H9 (cell line): ENCODE data around the gene ARHGEF38. TPM values are rescaled to one million over a fixed set of nuclear protein-coding genes. Genes with fewer than 3 reads are reported as not detected.

ENCODE experiments used
- DNase-seq: peaks from one replicate; pipeline ENCODE4 v3.0.0-alpha.2; 2017
- H2AFZ ChIP-seq: one replicate; pipeline ENCODE4 v1.6.1; 2013; ENCODE audit warnings: mild to moderate bottlenecking, low read length, control low read depth, moderate library complexity
- H2AK5ac ChIP-seq: 2 replicates; pipeline ENCODE4 v1.6.1; 2013; ENCODE audit warnings: low read length, control low read depth, mixed read lengths; ENCODE audit not compliant: insufficient read length
- H2BK120ac ChIP-seq: one replicate; pipeline ENCODE4 v1.6.1; 2013; ENCODE audit warnings: low read depth, mild to moderate bottlenecking, low read length, control low read depth, inconsistent platforms; ENCODE audit not compliant: poor library complexity, severe bottlenecking
- H2BK12ac ChIP-seq: 2 replicates; pipeline ENCODE4 v1.6.1; 2013; ENCODE audit warnings: low read length, control low read depth, mixed read lengths, low read depth; ENCODE audit not compliant: insufficient read length
- H2BK15ac ChIP-seq: 2 replicates; pipeline ENCODE4 v1.6.1; 2013; ENCODE audit warnings: low read depth, low read length, control low read depth
- H2BK20ac ChIP-seq: one replicate; pipeline ENCODE4 v1.6.1; 2013; ENCODE audit warnings: low read depth, mild to moderate bottlenecking, low read length, control low read depth, inconsistent platforms; ENCODE audit not compliant: poor library complexity, severe bottlenecking
- H2BK5ac ChIP-seq: 2 replicates; pipeline ENCODE4 v1.6.1; 2013; ENCODE audit warnings: low read length, control low read depth, mixed read lengths; ENCODE audit not compliant: insufficient read length
- H3K14ac ChIP-seq: 2 replicates; pipeline ENCODE4 v1.6.1; 2013; ENCODE audit warnings: low read length, control low read depth; ENCODE audit not compliant: insufficient read depth
- H3K18ac ChIP-seq: 2 replicates; pipeline ENCODE4 v1.6.1; 2013; ENCODE audit warnings: low read depth, mild to moderate bottlenecking, mixed read lengths, low read length, control low read depth; ENCODE audit not compliant: insufficient read length
- H3K23ac ChIP-seq: 2 replicates; pipeline ENCODE4 v1.6.1; 2013; ENCODE audit warnings: low read length, control low read depth, mixed read lengths, low read depth; ENCODE audit not compliant: insufficient read length
- H3K23me2 ChIP-seq: 2 replicates; pipeline ENCODE4 v1.6.1; 2013; ENCODE audit warnings: low read depth, mild to moderate bottlenecking, mixed read lengths, low read length, control low read depth; ENCODE audit not compliant: insufficient read length, poor library complexity, severe bottlenecking
- H3K27ac ChIP-seq: 2 replicates; pipeline ENCODE4 v1.5.1; 2013; ENCODE audit warnings: low read length, control low read depth, mixed read lengths, low read depth; ENCODE audit not compliant: insufficient read length
- H3K27me3 ChIP-seq: 2 replicates; pipeline ENCODE4 v1.6.1; 2013; ENCODE audit warnings: low read length, control low read depth, inconsistent platforms; ENCODE audit not compliant: insufficient read depth
- H3K4ac ChIP-seq: 2 replicates; pipeline ENCODE4 v1.6.1; 2013; ENCODE audit warnings: low read depth, mild to moderate bottlenecking, control low read depth, inconsistent platforms, low read length, moderate library complexity
- H3K4me1 ChIP-seq: 2 replicates; pipeline ENCODE4 v1.6.1; 2013; ENCODE audit warnings: low read length, control low read depth, inconsistent platforms; ENCODE audit not compliant: insufficient read depth
- H3K4me2 ChIP-seq: 2 replicates; pipeline ENCODE4 v1.6.1; 2013; ENCODE audit warnings: low read length, control low read depth, mixed read lengths; ENCODE audit not compliant: insufficient read length, insufficient read depth
- H3K56ac ChIP-seq: 2 replicates; pipeline ENCODE4 v1.6.1; 2013; ENCODE audit warnings: low read depth, mild to moderate bottlenecking, mixed read lengths, low read length, control low read depth; ENCODE audit not compliant: insufficient read length
- H3K79me1 ChIP-seq: 2 replicates; pipeline ENCODE4 v1.6.1; 2013; ENCODE audit warnings: low read depth, mild to moderate bottlenecking, moderate library complexity, low read length, control low read depth, inconsistent platforms; ENCODE audit not compliant: insufficient read depth, poor library complexity, severe bottlenecking
- H3K79me2 ChIP-seq: 2 replicates; pipeline ENCODE4 v1.6.1; 2013; ENCODE audit warnings: low read length, control low read depth, inconsistent platforms; ENCODE audit not compliant: insufficient read depth
- H3K9ac ChIP-seq: 2 replicates; pipeline ENCODE4 v1.6.1; 2013; ENCODE audit warnings: low read length, control low read depth, mixed read lengths; ENCODE audit not compliant: insufficient read length; ENCODE audit errors: extremely low read depth
- H3K9me3 ChIP-seq: one replicate; pipeline ENCODE4 v1.6.1; 2013; ENCODE audit warnings: low read depth, low read length, inconsistent platforms; ENCODE audit not compliant: control insufficient read depth
- H3T11ph ChIP-seq: one replicate; pipeline ENCODE4 v1.6.1; 2013; ENCODE audit warnings: mild to moderate bottlenecking, low read length, control low read depth, inconsistent platforms
- H4K20me1 ChIP-seq: one replicate; pipeline ENCODE4 v1.6.1; 2013; ENCODE audit not compliant: control insufficient read depth, insufficient read length, insufficient read depth
- H4K5ac ChIP-seq: 2 replicates; pipeline ENCODE4 v1.6.1; 2013; ENCODE audit warnings: low read depth, mild to moderate bottlenecking, mixed read lengths, low read length, control low read depth; ENCODE audit not compliant: insufficient read length
- H4K8ac ChIP-seq: replicated peaks from 2 replicates; pipeline ENCODE4 v1.6.1; 2013; ENCODE audit warnings: low read length, control low read depth, mixed read lengths, low read depth; ENCODE audit not compliant: insufficient read length
- H4K91ac ChIP-seq: 2 replicates; pipeline ENCODE4 v1.6.1; 2013; ENCODE audit warnings: low read depth, mild to moderate bottlenecking, moderate library complexity, mixed read lengths, low read length, control low read depth; ENCODE audit not compliant: insufficient read length
- H3K27ac Mint-ChIP-seq, 3 experiments: 2 replicates in 2 of 3; 3 replicates in 1 of 3; pipeline ENCODE4 v1.8.0; 2020 to 2021; ENCODE audit warnings: mixed read lengths in 3 of 3, mild to moderate bottlenecking in 1 of 3, moderate library complexity in 1 of 3
- H3K27me3 Mint-ChIP-seq: 2 replicates; pipeline ENCODE4 v1.8.0; 2021; ENCODE audit warnings: low read depth, mild to moderate bottlenecking, moderate library complexity, mixed read lengths
- H3K36me3 Mint-ChIP-seq, 3 experiments: 2 replicates in 2 of 3; 3 replicates in 1 of 3; pipeline ENCODE4 v1.8.0; 2020 to 2021; ENCODE audit warnings: low read depth in 3 of 3, mixed read lengths in 3 of 3; ENCODE audit not compliant: insufficient read depth in 1 of 3
- H3K4me1 Mint-ChIP-seq, 2 experiments: 2 replicates each; pipeline ENCODE4 v1.8.0; 2020; ENCODE audit warnings: mixed read lengths in 2 of 2
- H3K4me3 Mint-ChIP-seq, 2 experiments: 2 replicates in 1 of 2; 3 replicates in 1 of 2; pipeline ENCODE4 v1.8.0; 2020 to 2021; ENCODE audit warnings: mild to moderate bottlenecking in 2 of 2, mixed read lengths in 2 of 2, moderate library complexity in 1 of 2
- H3K9me3 Mint-ChIP-seq, 2 experiments: 2 replicates in 1 of 2; 3 replicates in 1 of 2; pipeline ENCODE4 v1.8.0; 2020; ENCODE audit warnings: mild to moderate bottlenecking in 2 of 2, mixed read lengths in 2 of 2, moderate library complexity in 1 of 2
- CTCF ChIP-seq: fragments of 200-600 bp; sonication (generic); conservative IDR thresholded peaks from 3 replicates; pipeline ENCODE4 v1.8.0; 2021; ENCODE audit warnings: antibody characterized with exemption, mild to moderate bottlenecking
- WGBS: extraction: QIAGEN DNeasy Blood & Tissue Kit; methylation state at CpG from one replicate; pipeline ENCODE4 v1.1.7; 2013; ENCODE audit warnings: missing lambda C conversion rate, low lambda C conversion rate, mixed read lengths; ENCODE audit not compliant: insufficient read length; ENCODE audit errors: extremely low coverage; 5-methylcytosine and 5-hydroxymethylcytosine counted together
- total RNA-seq: library from RNA; stranded (reverse); gene quantifications from 2 replicates; pipeline ENCODE4 v1.2.1, GENCODE V29; 2021

Gene ARHGEF38
- total RNA-seq, 1 experiment from 2014 or later: not detected

GRCh38 chr4:105587841-105588240, 35.4 kb downstream of the ARHGEF38 start:
- H2BK12ac ChIP-seq: no peak overlapping the region
- peaks cover 62% of the 10 kb centered on the region for H3K27me3 Mint-ChIP-seq
- H3K9me3 ChIP-seq: no peaks in the 10 kb centered on the region
- no peak overlapping the region for H3K4me3 Mint-ChIP-seq
- no peak overlapping the region for H3K27ac ChIP-seq
- H2BK15ac ChIP-seq: no peak overlapping the region
- H3T11ph ChIP-seq: no peak overlapping the region
- peaks cover 0 to 6% of the 10 kb centered on the region in 2 experiments; a peak in 1 of 4 replicates for H3K4me1 Mint-ChIP-seq
- H3K27me3 ChIP-seq: no peaks in the 10 kb centered on the region
- H3K27ac Mint-ChIP-seq: no peak overlapping the region
- TF ChIP-seq CTCF: no peak
- H3K56ac ChIP-seq: no peak overlapping the region
- H2AFZ ChIP-seq: no peak overlapping the region
- no peak overlapping the region for H3K18ac ChIP-seq
- H3K23ac ChIP-seq: no peak overlapping the region
- no peak overlapping the region for H4K5ac ChIP-seq
- WGBS: no CpG with 5 or more reads among the region's 2 CpGs
- H4K20me1 ChIP-seq: no peaks in the 10 kb centered on the region
- no peak overlapping the region for H3K4me2 ChIP-seq
- H3K23me2 ChIP-seq: no peaks in the 10 kb centered on the region
- no peak overlapping the region for H3K9ac ChIP-seq
- no peak overlapping the region for H2BK120ac ChIP-seq
- no peak overlapping the region for H2AK5ac ChIP-seq
- no peaks in the 10 kb centered on the region for H3K79me1 ChIP-seq
- no peaks in the 10 kb centered on the region for H3K4me1 ChIP-seq
- H3K9me3 Mint-ChIP-seq: no peaks in the 10 kb centered on the region
- no peaks in the 10 kb centered on the region for H3K36me3 Mint-ChIP-seq
- H4K8ac ChIP-seq: no peak overlapping the region
- no peak overlapping the region for H3K4ac ChIP-seq
- no peak overlapping the region for H2BK5ac ChIP-seq
- H3K79me2 ChIP-seq: no peaks in the 10 kb centered on the region
- no peak overlapping the region for H3K14ac ChIP-seq
- DNase-seq: no peak
- no peak overlapping the region for H4K91ac ChIP-seq
- no peak overlapping the region for H2BK20ac ChIP-seq
